ENCODE measurements around the gene FGF6.

Gene FGF6

DNA sequence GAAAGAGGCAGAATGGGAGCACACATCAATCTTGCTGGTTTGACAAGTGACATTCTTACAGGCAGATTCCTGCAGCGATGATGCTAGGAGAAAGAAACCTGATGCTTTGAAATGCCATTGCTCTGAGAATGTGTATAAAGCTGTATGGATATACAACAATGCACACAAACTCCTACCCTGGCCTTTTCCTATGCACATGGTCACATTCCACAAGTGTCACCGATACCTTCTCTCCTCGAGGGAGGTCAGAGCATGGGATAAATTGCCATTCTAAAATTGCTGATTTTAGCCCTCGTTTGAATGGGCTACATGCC lies 11.9 kb downstream of the FGF6 start:
- TF ChIP-seq, protein P1, sequence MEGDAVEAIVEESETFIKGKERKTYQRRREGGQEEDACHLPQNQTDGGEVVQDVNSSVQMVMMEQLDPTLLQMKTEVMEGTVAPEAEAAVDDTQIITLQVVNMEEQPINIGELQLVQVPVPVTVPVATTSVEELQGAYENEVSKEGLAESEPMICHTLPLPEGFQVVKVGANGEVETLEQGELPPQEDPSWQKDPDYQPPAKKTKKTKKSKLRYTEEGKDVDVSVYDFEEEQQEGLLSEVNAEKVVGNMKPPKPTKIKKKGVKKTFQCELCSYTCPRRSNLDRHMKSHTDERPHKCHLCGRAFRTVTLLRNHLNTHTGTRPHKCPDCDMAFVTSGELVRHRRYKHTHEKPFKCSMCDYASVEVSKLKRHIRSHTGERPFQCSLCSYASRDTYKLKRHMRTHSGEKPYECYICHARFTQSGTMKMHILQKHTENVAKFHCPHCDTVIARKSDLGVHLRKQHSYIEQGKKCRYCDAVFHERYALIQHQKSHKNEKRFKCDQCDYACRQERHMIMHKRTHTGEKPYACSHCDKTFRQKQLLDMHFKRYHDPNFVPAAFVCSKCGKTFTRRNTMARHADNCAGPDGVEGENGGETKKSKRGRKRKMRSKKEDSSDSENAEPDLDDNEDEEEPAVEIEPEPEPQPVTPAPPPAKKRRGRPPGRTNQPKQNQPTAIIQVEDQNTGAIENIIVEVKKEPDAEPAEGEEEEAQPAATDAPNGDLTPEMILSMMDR (conservative IDR thresholded peaks at IDR 0.05; ENCODE audit: low read length), result no peak
- no peak for TF ChIP-seq EZH2phosphoT487 (IDR thresholded peaks at IDR 0.05; ENCODE audit: borderline replicate concordance)
- no peaks in the 10 kb centered on the region for H3K79me2 ChIP-seq (ENCODE audit: insufficient read depth, low read length)
- no peaks in the 10 kb centered on the region for H3K27me3 ChIP-seq (ENCODE audit: insufficient read depth, low read length, poor library complexity, severe bottlenecking)
- no peak overlapping the region for H3K9ac ChIP-seq (ENCODE audit: low read depth, low read length, poor library complexity, severe bottlenecking)
- H3F3A ChIP-seq (ENCODE audit: low read depth), result no peaks in the 10 kb centered on the region
- no peaks in the 10 kb centered on the region for H4K20me1 ChIP-seq (ENCODE audit: insufficient read depth, low read length, poor library complexity, severe bottlenecking)
- no peaks in the 10 kb centered on the region for H3K9me2 ChIP-seq (replicated peaks; ENCODE audit: low read depth, low read length)
- H2AFZ ChIP-seq (ENCODE audit: low read length), result no peak overlapping the region
- no peak overlapping the region for H3K4me2 ChIP-seq (ENCODE audit: low read depth, low read length, poor library complexity, severe bottlenecking)
- H3K4me3 ChIP-seq (ENCODE audit: low read length, poor library complexity, severe bottlenecking), result no peak overlapping the region
- no peaks in the 10 kb centered on the region for H3K4me1 ChIP-seq (ENCODE audit: insufficient read depth, low read length, poor library complexity, severe bottlenecking)
- H3K36me3 ChIP-seq (ENCODE audit: insufficient read depth, low read length), result no peaks in the 10 kb centered on the region
- H3K9me3 ChIP-seq (ENCODE audit: insufficient read depth, low read depth, low read length), result no peaks in the 10 kb centered on the region

DNA sequence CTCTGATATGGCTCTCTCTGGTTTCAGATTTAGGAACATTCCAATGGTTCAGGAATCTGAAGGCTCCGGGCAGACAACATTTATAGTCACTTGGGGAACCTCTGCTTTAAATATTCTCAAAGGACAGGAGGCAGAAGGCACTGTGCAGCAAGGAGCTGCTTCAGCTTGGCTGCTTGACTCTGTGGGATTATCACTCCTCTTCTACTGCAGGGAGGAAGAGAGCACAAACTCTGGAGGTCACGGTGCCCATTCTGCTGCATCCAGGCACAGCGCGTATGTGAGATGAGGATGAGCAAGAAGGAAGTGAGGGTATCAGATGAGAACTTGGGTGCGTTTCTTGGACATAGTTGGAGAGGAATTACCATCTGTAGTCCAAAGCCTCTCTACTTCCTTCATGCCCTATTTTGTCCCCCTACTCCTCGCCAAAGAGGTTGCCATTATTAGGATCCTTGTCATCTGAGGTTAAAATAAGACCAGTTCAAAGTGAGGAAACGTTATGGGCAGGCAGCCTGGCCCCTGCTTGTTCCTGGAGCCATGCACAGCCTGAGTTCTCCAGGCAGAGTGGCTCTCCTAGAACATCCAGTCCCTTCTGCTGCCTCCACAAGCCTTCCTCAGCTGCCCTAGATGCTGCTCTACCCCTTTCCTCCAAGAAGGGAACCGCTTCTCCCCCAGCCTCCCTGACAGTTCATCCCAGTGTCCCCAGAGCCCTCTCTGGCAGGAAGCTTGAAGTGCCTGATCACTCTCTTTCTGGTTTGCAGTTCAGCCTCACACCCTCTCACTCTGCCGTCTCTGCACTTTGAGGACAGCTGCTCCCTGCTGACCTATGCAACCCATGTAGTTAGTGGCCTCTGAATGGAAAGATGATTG lies 12.5 kb downstream of the FGF6 start:
- Histone ChIP-seq H3K4me2 (ENCODE audit: low read depth, low read length, poor library complexity, severe bottlenecking) (no peak overlapping the region), H3K36me3 (ENCODE audit: insufficient read depth, low read length) (no peaks in the 10 kb centered on the region), H3K27me3 (ENCODE audit: insufficient read depth, low read length, poor library complexity, severe bottlenecking) (no peaks in the 10 kb centered on the region), H3K4me1 (ENCODE audit: insufficient read depth, low read length, poor library complexity, severe bottlenecking) (no peaks in the 10 kb centered on the region), H2AFZ (ENCODE audit: low read length) (no peak overlapping the region), H4K20me1 (ENCODE audit: insufficient read depth, low read length, poor library complexity, severe bottlenecking) (no peaks in the 10 kb centered on the region), H3K79me2 (ENCODE audit: insufficient read depth, low read length) (no peaks in the 10 kb centered on the region), H3K4me3 (ENCODE audit: low read length, poor library complexity, severe bottlenecking) (no peak overlapping the region), H3K9ac (ENCODE audit: low read depth, low read length, poor library complexity, severe bottlenecking) (no peak overlapping the region), H3K9me2 (replicated peaks; ENCODE audit: low read depth, low read length) (no peaks in the 10 kb centered on the region), H3F3A (ENCODE audit: low read depth) (no peaks in the 10 kb centered on the region), H3K9me3 (ENCODE audit: insufficient read depth, low read depth, low read length) (no peaks in the 10 kb centered on the region)
- TF ChIP-seq, protein P1 (conservative IDR thresholded peaks at IDR 0.05; ENCODE audit: low read length), result no peak
- no peak for TF ChIP-seq EZH2phosphoT487 (IDR thresholded peaks at IDR 0.05; ENCODE audit: borderline replicate concordance)

DNA sequence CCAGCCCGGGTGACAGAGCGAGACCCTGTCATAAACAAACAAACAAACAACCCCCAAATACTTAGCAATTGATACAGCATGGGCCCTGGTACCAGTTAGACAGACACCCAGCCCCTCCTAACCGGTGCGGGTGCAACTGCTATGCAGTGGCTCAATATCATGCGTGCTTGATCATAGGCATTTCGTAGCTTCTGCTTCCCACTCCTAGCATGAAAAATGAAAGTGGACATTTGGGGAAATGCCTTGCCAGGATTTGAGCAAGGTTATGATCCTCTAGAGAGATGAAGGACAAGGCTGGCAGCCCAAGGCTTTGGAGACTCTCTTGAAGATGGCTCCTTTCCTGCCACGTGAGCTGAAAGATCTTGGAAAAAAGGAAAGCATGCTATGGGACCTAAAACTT lies 13.7 kb downstream of the FGF6 start:
- TF ChIP-seq EZH2phosphoT487 (IDR thresholded peaks at IDR 0.05; ENCODE audit: borderline replicate concordance), result no peak
- TF ChIP-seq, protein P1 (conservative IDR thresholded peaks at IDR 0.05; ENCODE audit: low read length), result no peak
- Histone ChIP-seq H3F3A (ENCODE audit: low read depth) (no peaks in the 10 kb centered on the region), H2AFZ (ENCODE audit: low read length) (no peak overlapping the region), H3K27me3 (ENCODE audit: insufficient read depth, low read length, poor library complexity, severe bottlenecking) (no peaks in the 10 kb centered on the region), H3K9me2 (replicated peaks; ENCODE audit: low read depth, low read length) (no peaks in the 10 kb centered on the region), H3K79me2 (ENCODE audit: insufficient read depth, low read length) (no peaks in the 10 kb centered on the region), H3K36me3 (ENCODE audit: insufficient read depth, low read length) (no peaks in the 10 kb centered on the region), H3K9ac (ENCODE audit: low read depth, low read length, poor library complexity, severe bottlenecking) (no peak overlapping the region), H3K4me1 (ENCODE audit: insufficient read depth, low read length, poor library complexity, severe bottlenecking) (no peaks in the 10 kb centered on the region), H3K4me2 (ENCODE audit: low read depth, low read length, poor library complexity, severe bottlenecking) (no peak overlapping the region), H4K20me1 (ENCODE audit: insufficient read depth, low read length, poor library complexity, severe bottlenecking) (no peaks in the 10 kb centered on the region), H3K4me3 (ENCODE audit: low read length, poor library complexity, severe bottlenecking) (no peak overlapping the region), H3K9me3 (ENCODE audit: insufficient read depth, low read depth, low read length) (no peaks in the 10 kb centered on the region)
